GM19397 (cell line): Measurements from ENCODE around the gene USP31.
A peak's percentile ranks its signal among the peaks of the same experiment; 100 is the strongest.

Source experiments
- ATAC-seq: cut with Tn5 transposase; IDR thresholded peaks from one replicate; pipeline ENCODE4 v1.9.1; 2021; ENCODE audit warnings: mild to moderate bottlenecking, moderate library complexity; ENCODE audit not compliant: unreplicated experiment

The USP31 gene, protein sequence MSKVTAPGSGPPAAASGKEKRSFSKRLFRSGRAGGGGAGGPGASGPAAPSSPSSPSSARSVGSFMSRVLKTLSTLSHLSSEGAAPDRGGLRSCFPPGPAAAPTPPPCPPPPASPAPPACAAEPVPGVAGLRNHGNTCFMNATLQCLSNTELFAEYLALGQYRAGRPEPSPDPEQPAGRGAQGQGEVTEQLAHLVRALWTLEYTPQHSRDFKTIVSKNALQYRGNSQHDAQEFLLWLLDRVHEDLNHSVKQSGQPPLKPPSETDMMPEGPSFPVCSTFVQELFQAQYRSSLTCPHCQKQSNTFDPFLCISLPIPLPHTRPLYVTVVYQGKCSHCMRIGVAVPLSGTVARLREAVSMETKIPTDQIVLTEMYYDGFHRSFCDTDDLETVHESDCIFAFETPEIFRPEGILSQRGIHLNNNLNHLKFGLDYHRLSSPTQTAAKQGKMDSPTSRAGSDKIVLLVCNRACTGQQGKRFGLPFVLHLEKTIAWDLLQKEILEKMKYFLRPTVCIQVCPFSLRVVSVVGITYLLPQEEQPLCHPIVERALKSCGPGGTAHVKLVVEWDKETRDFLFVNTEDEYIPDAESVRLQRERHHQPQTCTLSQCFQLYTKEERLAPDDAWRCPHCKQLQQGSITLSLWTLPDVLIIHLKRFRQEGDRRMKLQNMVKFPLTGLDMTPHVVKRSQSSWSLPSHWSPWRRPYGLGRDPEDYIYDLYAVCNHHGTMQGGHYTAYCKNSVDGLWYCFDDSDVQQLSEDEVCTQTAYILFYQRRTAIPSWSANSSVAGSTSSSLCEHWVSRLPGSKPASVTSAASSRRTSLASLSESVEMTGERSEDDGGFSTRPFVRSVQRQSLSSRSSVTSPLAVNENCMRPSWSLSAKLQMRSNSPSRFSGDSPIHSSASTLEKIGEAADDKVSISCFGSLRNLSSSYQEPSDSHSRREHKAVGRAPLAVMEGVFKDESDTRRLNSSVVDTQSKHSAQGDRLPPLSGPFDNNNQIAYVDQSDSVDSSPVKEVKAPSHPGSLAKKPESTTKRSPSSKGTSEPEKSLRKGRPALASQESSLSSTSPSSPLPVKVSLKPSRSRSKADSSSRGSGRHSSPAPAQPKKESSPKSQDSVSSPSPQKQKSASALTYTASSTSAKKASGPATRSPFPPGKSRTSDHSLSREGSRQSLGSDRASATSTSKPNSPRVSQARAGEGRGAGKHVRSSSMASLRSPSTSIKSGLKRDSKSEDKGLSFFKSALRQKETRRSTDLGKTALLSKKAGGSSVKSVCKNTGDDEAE (N-terminal part only)

DNA sequence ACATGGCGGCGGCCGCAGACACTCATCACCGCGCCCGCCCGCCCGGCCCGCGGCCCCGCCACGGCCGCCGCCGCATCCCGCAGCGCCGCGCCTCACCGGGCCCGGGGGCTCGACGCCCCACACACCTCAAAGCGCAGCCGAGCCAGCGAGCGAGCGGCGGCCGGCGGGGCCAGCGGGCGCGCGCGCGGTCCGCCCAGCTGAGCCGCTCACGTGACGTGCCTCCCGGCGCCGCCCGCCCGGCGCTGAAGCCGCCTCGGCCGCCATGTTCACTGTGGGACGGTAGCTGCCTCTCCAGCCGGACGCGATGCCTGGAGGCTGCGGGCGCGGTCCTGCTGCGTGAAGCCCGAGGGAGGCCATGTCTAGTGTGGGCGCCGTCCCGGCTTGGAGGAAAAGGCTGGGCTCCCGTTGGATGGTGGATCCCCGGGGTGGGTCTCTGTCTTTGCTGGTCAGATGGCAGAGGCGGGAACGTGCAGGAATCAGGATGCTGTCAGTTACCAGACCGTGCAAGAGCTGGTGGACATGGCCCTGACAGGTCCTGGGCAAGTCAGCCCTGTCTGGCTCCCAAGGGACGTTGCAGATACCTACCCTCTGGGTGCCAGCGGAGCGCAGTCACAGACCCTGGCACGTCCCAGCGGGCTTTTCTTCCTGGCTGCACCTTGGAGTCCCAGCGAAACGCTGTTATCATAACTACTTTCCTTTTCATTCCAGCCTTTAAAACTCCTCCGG lies at the start of gene USP31:
Gene USP31, minus strand, starts transcription at position 186 of the 726 bp plus-strand sequence. Its CDS starts 182 bp downstream, at position 4.
- ATAC-seq, result peak; percentile 96

DNA sequence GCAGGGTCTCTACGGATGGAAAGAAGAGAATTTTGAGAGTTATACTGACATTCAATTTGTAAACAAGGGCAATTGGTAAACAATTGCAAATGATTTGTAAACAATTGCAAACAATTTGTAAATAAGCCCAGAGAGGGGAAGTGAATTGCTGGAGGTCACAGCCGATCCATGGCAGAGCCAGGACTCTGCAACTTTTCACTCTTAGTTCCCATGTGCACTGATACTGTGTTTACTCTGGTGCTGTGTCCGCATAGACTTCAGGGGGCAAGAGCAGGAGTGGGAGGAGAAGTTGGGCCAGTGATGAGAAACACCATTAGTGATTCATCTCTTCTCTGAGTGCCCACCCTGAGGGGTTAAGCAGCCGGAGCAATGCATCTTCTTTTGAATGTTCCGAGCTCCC lies 47.3 kb upstream of the USP31 start:
- no peak for ATAC-seq

DNA sequence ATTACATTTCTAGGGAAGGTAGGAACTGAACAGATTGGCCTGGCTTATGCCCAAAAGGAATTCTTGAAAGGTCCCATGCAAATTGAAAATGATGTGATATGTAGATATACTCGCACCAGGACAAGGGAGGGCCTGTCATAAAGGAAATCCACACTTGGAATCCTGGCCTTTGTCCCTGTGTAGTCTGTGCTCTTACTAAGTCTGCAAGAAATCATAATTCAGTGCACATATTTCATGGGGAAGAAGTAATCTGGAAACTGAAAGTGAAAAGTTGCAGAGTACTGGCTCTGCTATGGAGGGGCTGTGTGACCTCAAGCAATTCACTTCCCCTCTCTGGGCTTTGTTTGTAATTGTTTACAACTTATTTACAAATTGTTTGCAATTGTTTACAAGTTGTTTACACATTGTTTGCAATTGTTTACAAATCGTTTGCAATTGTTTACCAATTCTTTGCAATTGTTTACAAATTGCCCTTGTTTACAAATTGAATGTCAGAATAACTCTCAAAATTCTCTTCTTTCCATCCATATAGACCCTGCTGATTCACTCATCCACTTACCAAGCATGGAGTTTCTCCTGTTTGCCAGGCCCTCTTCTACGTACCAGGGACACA lies 46.2 kb upstream of the USP31 start:
- ATAC-seq, result no peak

DNA sequence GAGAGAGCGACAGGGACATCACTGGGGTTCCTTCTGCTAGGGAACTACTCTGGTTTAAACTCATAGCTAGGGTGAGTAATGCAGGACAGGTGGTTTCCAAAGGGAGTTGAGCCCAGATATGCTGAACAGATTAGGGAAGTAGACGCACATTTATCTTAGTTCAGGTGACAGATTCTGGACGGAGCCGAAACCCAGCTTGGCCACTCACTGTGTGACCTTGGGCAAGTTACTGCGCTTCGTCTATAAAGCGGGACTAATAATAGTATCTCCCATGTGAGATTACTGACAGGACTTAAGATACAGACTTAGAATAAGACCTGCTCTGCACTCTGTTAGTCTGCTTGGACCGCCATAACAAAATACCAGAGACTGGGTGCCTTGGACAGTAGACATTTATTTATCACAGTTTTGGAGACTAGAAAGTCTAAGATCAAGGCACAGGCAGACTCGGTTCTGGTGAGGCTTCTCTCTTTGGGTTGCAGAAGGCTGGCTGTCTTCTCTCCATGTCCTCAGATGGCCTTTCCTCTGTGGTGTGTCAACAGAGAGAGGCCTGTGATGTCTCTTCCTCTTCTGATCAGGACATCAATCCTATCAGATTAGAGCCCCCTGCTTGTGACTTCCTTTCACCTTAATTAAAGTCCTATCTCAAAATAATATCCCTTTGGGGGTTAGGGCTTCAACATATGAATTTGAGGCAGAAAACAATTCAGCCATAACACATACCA lies 45.4 kb upstream of the USP31 start:
- no peak for ATAC-seq

DNA sequence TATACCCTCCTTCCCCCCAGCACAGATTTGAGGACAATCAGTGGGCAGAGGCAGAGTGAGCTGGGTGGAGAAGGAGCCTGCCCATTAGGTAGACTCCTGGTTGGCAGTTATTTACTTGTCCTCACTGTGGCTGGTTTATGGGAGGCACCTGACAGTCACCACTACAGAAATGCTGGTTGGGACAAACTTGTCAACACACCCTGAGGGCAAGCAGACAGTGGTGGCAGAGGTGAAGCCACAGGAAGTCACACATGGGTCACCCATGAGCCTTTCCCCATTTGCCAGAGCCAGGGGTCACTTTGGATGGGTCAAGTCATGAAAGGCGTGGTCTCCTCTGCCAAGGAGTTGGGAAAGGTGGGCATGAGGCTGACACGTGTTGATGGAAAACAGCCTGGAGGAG lies 39.7 kb upstream of the USP31 start:
- no peak for ATAC-seq

DNA sequence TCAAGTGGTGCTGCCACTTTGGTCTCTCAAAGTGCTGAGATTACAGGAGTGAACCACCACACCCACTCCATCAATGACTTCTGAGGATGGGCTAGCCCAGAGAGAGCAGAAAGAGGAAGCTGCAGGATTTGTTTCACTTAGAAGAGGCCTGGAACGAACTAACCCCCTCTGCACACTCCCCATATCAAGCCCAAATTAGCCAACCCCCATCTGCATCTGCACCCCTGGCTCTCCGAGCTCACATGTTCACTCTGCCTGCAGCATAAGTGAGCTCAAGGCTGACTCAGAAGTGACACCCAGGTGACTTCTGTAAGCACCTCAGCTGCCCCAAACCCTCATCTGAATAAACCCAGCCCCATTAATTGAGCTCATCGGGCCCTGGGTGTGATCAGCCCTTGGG lies 38.1 kb upstream of the USP31 start:
- ATAC-seq, result no peak

DNA sequence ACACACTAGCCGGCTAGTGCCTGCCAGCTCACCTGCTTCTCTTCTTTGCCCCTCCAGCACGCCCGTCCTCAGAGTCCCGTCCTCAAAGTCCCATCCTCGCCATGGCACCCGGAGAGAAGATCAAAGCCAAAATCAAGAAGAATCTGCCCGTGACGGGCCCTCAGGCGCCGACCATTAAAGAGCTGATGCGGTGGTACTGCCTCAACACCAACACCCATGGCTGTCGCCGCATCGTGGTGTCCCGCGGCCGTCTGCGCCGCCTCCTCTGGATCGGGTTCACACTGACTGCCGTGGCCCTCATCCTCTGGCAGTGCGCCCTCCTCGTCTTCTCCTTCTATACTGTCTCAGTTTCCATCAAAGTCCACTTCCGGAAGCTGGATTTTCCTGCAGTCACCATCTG lies 36.9 kb upstream of the USP31 start:
- ATAC-seq, result no peak

DNA sequence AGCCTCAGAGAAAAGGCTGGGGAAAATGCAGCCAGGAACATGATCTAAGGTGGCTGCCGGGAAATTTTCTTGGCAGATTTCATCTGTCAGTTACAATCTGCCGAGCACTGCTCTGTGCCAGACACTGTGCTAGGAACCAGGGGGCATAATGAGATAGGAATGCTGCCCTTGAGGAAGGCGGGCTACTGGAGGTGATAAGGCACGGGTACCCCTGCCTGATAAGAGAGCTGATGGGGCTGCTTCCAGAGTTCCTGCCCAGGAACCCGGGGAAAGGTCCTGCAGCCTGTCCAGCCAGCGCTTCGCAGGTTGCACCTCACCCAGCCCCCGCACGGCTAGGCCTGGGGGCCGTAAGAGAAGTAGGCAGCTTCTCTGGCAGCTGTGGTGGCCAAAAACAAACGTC lies 36.4 kb upstream of the USP31 start:
- ATAC-seq, result no peak

DNA sequence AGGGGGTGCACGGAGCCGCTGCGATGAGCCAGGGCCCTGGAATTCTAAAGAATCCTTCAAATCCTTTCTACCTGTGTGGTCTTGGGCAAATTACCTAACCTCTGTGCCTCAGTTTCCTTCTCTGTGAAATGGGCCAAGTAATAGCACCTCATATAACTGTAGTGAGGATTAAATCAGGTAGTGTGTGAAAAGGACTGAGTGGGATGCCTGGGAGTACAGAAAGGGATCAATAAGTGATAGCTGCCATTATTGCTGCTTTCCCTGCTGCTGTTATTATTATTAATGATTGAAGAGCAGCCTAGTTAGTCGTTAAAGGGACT lies 34.3 kb upstream of the USP31 start:
- ATAC-seq, result no peak

DNA sequence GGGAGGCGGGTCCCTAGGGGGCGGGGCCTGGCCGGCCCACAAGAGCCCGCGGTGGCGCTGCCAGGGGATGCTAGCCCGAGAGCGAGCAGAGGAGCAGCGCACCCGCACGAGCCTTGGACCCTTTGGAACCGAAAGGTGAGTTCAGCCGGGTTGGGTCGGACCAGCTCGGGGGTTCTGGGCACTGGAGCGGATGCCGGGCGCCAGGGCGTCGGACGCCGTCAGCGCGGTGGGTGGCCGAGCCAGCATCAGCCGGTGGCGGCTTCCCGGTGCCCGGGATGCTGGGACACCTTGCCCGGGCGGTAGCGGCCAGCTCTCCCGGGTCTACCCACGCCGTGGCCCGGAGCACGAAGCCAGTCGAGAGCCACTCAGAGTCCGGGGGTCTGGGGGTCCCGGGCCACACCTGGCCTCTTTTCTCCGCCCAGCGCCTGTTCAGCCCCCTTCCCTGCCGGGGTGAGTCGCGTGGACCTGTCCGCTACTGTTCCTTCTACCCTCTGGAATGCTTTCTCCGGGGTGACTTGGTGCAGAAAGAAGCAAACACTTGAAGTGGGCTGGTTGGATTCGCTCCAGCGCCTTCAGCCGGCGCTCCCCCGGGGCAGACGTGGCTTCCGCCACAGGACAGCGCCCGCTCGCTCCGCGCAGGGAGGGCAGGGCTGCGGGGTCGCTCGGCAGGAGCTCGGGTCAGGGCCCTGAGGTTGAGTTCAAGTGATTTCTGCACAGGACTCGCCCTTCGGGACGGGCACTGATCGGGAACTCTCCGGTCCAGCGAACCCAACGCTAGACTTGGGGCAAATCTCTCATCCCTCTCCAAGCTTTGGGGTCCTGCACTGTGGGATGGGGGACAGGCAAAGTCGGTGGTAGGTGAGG lies 33.7 kb upstream of the USP31 start, which contains the start of gene SCNN1G:
Gene SCNN1G, plus strand, starts transcription at position 67 of the 864 bp plus-strand sequence. CDS start 3,527 bp downstream, outside the sequence.
- peak; percentile 12 for ATAC-seq

DNA sequence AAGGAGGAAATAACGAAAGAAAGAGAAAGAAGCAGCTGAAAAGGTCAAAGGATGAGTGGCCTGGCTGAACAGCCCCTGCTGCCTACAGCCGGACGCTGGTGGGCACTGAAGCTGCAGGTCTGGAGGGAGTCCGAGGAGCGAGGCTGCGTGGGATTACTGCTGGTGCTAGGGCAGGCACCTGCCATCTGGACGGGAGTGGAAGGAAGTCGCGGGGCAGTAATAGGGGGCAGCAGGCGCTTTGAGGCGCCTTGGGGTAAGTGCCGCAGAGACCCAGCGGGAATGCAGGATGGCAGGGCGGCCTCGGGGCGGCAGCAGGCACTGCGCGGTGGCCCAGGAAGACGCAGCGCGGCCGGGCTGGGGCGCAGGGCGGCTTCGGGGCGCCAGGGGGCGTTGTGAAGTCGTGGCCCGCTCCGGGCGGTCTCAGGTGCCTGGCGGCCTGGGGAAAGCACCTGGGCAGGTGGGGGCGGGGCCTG lies 33.0 kb upstream of the USP31 start:
- peak; percentile 94 for ATAC-seq

DNA sequence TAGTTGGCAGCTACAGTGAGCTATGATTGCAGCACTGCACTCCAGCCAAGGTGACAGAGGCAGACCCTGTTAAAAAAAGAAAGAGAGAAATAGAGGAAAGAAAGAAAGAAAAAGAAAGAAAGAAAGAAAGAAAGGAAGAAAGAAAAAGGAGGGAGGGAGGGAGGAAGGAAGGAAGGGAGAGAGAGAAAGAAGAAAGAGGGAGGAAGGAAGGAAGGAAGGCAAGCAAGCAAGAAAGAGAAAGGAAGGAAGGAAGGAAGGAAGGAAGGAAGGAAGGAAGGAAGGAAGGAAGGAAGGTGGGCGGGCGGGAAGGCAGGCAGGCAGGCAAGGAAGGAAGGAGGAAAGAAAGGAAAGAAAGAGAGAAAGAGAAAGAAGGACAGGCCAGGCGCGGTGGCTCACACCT lies 32.3 kb upstream of the USP31 start:
- ATAC-seq, result no peak

DNA sequence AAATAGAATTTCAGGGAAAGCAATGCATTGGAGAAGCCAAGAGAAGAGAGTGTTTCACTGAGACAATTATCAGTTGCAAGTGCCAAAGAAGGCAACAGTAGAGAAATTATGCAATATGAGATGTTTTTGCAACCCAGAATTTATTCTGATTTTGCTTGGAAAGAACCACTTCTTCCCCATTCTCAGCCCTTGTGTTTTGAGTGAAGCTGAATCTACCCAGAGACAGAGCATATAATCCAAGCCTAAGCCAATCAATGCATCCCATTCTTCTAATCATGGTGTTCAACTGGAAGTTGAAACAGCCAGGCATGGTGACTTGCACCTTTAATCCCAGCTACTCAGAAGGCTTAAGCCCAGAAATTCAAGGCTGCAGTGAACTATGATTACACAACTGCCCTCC lies 26.4 kb upstream of the USP31 start:
- no peak for ATAC-seq

DNA sequence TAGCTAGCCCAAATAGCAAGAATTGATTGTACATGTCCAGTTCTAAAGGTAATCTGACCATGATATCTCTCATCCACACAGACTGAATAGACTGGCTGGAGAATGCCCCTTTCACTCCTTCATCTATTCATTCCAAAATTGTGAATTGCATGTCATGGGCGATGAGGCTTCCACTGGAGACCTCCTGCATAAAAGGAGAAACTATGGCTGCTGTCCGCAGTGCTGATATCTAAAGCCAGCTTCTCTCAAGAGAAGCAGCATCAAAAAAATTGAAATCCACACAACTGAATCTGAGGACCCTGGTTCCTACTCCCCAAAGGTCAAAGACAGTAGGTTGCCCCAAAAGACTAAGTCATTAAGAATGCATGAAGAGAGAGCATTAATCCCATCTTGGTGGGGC lies 25.4 kb upstream of the USP31 start:
- no peak for ATAC-seq

DNA sequence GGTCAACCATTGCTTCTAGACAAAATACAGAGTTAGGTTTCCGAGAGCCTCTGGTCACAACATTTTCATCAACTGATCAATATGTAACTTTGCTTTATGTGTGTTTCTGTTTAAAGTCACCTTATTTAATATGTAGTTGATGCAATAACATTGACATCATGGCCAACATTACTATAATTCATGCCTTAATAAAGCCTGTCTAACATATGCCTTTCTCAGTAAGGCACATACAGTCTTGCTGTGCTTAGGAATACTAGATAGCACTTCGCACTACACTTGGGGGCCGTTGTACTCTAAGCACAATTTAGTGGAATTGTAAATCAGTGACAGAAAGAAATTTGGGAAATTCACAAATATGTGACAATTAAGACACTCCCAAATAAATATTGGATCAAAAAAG lies 23.7 kb upstream of the USP31 start:
- ATAC-seq, result no peak

DNA sequence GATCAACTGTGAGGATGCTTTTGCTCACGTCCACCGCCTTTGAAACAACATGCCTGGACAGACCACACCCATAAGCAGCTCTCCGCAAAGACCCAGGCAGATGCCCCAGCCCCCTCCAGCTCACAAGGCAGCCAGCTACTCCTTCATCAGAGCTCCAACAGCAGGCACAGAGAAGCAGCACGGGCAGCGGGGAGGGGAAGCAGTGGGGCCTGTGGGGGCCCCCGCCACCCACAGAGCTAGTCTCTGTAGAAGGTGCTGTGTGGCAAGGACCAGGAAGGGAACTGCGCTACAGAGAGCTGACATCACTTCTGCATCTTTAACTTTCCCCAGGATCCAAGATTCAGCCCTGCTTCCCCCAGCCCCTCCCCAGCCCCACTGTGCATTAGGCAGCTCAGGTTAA lies 23.3 kb upstream of the USP31 start:
- no peak for ATAC-seq

DNA sequence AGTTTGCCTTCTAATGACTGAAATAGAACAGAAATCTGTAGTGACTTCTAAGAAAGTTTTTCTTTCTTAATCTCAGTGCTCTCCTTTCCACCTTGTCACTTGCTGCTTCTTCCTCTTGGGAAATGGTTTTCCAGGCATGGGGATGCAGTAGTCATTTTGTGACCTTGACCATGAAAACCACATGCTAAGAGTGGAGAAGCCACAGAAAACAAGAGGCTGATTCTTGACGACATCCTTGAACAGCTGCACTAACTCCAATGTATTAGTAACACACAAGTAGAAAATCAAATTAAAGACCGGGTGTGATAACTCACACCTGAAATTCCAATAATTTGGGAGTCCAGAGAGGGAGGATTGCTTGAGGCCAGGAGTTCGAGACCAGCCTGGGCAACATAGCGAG lies 15.5 kb upstream of the USP31 start:
- ATAC-seq, result no peak

DNA sequence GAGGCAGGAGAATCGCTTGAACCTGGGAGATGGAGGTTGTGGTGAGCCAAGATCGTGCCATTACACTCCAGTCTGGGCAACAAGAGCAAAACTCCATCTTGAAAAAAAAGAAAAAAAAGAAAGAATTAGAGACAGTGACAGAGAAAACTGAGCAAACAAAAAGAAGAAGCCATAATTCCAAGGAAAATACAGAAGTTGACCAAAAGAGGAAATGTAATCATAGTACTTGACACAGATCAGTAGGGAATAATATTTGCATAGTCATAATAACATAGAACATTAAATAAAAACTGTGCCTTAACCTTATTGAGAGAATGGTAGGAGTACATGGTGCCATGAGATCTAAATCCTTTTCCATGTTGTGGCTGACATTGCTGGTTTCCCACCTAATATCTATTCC lies 14.7 kb upstream of the USP31 start:
- ATAC-seq, result no peak
